HUDEP-2 (cell line): ENCODE measurements around the gene EYA4.
"Not testable (repeated sequence)": the region's sequence is repeated elsewhere in the genome, so short reads cannot be mapped to it uniquely, and the experiment has no call there.

Experiments used
- DNase-seq, 76 experiments: peaks; one replicate each; lab custom pipeline; 2025; ENCODE audit not compliant: unreplicated experiment in 76 of 76; lab: John Stamatoyannopoulos, UW

The EYA4 gene

DNA sequence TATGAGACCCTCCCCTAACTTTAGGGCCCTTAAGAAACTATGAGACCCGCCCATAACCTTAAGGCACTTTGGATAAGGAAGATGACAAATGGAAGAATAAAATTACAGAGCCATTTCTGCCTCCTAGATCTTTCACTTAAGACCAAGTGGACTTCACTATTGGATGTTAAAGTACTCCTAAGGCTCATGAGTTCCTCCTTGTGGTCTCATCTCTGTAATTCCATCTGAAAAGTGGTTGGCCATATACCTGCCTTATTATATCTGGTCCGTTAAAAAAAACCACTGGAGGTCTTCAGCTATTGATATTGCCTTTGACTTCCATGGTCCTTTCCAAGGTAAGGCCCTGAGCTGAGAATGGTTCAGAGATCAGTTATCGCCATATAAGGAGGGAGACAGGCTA is 310.3 kb downstream of the EYA4 start:
- no peak for DNase-seq

- DNase-seq = peak in 1 of 76 experiments; percentile 6
These were observed 310.7 kb downstream of the EYA4 start for GRCh38 chr6:133551847-133552341.

DNA sequence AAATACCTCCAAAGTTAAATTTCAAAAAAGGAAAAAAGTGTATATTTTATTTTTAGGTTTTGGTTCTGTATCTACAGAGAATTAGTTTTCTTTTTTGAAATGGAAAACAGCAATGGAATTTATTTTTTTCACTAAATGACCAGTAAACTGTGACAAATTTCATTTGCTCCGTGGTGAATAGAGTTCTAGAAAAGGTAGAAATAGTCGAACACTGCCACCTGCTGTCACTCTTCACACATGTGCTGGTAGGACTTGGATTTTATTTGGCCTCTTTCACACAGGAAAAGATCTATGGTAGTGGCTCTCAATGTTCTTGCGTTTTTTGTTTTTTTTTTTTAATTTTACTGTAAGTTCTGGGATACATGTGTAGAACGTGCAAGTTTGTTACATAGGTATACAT is 312.5 kb downstream of the EYA4 start:
- peak in 22 of 76 experiments; percentile 4 to 57 (median 23) for DNase-seq

GRCh38 chr6:133554121-133554520 is 313.0 kb downstream of the EYA4 start:
- not testable (repeated sequence) for DNase-seq

- DNase-seq = no peak
These were observed 314.5 kb downstream of the EYA4 start for GRCh38 chr6:133555685-133556084.

DNA sequence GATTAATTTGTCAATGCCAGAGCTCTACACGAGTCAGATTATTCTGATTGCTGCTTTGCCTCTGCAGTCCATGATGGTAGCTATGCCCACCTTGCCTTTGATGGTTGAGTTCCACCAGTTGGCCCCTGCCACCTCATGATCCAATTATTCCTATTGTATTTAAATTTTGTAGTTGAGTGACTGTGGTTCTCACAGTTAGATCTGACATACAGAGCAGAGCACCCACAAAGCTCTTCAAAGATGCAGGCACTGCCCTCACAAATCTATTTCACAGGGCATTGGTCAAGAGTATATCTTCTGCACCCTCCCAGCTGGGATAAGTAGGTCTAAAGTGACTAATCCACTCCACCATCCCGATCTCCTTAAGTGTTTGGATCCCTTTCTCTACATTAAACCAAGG is 318.8 kb downstream of the EYA4 start:
- no peak for DNase-seq

- no peak for DNase-seq
These were observed 326.5 kb downstream of the EYA4 start for GRCh38 chr6:133567636-133568035.

DNA sequence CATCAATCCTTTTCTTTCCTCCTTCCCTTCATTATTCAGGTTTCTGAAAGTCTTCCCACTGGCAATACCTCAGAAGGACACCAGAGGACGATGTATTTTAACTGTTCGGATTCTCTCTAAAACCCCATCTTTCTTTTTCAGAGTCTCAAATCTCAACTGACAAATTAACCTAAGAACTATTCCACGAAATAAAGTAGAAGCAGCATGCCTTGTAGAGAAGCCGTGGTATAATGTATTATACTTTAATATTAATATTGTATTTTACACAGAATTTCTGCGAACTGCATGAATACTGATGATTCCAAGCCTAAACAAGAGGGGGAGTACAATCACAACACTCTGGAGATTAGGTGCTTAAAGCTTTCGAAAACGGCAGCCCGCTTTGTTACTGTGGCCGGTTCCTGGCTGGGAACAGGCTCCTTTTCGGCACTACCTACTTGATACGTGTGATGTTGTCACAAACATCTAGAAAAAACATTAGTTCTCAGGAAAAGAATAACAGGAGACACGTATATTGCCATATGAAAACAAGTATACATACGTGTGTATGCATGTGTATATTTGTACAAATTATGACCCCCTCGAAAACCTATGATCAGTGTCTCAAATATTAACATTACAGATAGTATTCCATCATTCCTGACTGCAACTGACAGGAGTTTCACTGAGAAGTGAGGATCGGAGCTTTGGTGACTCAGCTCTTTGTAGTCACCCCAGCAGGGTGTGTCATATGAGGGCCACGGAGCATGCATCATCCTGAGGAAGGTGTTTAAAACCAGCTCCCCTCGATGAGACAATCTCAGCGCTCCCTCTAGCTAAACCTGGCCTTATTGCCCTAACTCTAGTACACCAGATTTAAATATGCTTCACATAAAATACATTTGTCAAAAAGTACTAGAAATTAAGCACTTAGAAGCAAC is 328.1 kb downstream of the EYA4 start:
- DNase-seq = peak in 12 of 76 experiments; percentile 5 to 40 (median 17)

GRCh38 chr6:133571681-133572080 is 330.5 kb downstream of the EYA4 start:
- no peak for DNase-seq

DNA sequence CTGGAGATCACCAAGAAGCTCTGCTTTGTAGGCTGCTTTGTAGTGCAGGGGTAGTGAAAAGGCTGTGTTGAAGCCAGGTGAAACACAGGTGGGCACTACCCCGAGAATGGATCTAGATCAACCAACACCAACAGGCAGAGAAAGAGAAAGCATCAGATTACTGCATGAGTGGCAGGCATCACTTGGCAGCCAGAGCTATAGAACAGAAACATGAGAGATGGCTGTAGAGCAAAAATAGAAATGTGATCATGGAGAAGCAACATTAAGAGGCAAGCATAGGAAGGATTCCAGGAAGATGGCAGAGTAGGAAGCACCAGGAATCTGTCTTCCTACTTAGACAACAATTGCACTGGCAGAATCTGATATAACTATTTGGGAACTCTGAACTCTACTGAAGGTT is 336.7 kb downstream of the EYA4 start:
- no peak for DNase-seq
